ENCODE results near the gene IL17C. TPM values are rescaled to one million over a fixed set of nuclear protein-coding genes. Genes with fewer than 3 reads are reported as not detected.

The IL17C gene, protein sequence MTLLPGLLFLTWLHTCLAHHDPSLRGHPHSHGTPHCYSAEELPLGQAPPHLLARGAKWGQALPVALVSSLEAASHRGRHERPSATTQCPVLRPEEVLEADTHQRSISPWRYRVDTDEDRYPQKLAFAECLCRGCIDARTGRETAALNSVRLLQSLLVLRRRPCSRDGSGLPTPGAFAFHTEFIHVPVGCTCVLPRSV
- 0.12 TPM in 1 of 2 replicates, not detected in the other for total RNA-seq

DNA sequence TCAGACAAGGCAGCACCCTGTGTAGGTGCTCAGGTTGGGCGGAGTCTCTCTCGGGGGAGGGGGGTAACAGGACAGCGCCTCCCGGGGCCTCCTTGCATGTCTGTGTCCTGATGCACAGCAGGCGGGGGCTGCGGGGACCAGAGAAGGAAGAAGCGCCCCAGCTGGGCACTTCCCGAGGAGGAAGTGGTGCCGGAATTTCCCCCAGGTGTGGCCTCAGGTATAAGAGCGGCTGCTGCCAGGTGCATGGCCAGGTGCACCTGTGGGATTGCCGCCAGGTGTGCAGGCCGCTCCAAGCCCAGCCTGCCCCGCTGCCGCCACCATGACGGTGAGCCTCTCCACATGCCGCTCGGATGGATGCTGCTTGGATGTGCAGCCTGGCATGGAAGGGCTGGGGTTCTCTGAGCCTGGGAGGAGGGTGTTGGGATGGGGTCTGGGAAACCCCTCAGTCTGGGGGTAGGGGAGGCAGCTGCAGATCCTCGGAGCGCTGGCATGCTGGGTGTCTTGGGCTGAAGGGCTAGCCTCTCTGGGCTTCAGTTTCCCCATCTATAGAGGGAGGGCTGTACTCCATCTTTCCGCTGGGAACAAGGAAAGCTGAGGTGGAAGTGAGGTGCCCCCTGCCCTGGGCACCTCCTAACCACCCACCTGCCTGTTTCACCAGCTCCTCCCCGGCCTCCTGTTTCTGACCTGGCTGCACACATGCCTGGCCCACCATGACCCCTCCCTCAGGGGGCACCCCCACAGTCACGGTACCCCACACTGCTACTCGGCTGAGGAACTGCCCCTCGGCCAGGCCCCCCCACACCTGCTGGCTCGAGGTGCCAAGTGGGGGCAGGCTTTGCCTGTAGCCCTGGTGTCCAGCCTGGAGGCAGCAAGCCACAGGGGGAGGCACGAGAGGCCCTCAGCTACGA, at the start of gene IL17C:
IL17C (plus strand) TSS at position 250 of the 908 bp plus-strand sequence; CDS start at position 320, 70 bp downstream.

DNA sequence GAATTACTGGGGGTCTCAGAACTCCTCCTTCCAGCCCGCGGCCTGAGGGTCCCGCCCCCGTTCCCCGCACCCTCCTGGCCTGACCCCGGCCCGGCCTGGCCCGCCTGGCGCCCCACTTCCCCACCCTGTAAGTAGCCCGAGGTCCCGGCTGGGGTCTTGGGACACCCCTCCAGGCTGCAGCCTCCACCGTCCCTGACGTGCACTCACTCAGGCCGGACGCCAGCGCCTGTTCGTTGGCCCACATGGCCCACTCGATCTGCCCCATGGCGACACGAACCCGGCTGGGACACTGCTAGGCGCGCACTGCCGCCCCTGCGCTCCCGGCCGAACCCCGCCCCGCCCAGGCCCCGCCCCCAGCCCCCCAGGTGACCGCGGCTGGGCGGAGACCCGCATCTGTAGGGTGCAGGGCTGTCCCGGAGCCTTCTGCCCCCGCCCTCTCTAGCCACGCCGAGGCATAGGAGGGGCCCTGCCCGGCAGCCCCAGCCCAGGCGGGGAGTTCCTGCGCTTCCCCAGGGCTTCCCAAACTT, 12.4 kb downstream of the IL17C start, which contains the start of gene CYBA:
CYBA (minus strand) TSS at position 305 of the 527 bp plus-strand sequence; CDS start at position 265, 40 bp downstream.

DNA sequence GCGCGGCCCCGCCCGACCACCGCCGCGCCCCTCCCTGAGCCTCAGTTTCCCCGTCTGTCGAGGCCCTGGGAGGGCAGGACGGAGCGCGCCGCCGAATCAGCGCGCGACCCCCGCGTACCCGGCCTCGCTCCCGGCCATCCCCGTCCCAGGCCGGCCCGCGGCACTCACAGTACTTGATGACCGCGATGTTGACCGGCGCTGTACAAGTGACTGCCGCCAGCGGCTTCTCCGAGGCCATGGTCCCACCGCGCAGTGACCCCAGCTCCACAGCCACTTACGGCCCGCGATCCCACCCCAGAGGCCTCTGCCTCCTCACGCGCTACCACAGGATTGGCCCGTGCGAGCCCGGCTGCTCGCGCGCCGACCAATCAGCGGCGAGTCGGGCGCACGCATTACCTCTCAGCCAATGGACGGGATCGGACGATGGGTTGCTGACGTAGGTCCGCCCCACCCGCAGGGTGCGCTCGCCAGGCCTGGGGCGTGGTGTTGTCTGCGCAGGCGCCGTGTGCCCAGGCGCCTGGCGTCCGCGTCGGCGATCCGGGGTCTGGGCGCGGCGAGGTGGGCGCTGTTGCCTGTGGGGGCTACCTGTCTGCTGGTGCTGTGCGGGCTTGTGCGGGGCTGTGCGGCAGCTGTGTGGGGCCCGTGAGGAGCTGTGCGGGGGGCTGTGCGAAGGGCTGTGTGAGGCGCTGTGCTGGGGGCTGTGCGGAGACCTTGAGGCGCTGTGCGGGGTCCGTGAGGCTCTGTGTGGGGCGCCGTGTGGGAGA, 24.7 kb downstream of the IL17C start, which contains the start of gene MVD:
MVD (minus strand) TSS at position 249 of the 764 bp plus-strand sequence; CDS start at position 238, 11 bp downstream.

DNA sequence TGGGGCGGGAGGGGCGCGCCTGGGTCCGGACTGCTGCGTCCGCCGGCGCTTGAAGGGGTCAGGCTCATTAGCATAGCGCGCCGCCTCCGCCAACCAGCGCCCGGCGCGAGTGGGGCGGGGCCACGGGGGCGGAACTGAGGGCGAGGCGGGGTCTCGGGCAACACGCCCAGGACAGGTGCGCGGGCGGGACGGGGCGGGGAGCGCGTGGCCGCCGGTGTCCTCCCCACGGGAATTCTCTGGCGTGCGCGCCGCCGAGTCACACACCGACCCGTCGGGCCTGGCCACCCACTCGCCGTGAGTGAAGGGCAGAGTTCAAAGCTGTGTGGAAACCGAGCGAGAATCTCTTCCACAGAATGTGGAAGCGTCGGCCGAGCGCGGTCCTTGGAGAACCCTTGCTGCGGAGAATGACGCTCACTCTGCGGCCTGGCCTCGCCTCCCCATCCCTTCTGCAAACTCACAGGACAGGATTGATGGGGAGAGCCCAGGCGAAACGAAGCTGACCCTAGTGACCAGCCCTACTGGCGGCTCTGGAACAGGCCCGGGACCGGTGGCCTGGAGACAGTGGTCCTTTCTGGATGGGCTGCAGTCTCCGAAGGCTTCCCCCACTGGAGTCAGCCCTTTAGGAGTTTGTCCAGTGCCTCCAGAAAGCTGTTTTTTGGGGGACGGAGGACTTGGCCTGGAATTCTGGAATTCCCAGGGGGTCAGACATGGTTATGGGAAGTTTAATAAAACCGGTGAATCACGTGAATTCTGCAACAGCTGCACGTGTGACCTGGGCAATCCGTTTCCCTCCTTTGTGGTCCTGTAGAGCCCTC, 48.3 kb downstream of the IL17C start, which contains the start of gene SNAI3:
SNAI3 (minus strand) TSS at position 69 of the 815 bp plus-strand sequence. CDS start 101 bp downstream, outside the sequence.

Other genes with a start within 250 kb of the IL17C start
- 0.55 and 1.2 TPM in 2 replicates for gene ZFPM1, start 185.3 kb upstream of the IL17C start, total RNA-seq
- 12.9 and 16.8 TPM in 2 replicates for gene ZC3H18, start 68.2 kb upstream of the IL17C start, total RNA-seq
- 138 and 211 TPM in 2 replicates for gene CYBA, start 12.5 kb downstream of the IL17C start, total RNA-seq
- gene MVD, start 24.5 kb downstream of the IL17C start, total RNA-seq = 186 and 246 TPM in 2 replicates
- 0.11 and 0.12 TPM in 2 replicates for gene SNAI3, start 47.9 kb downstream of the IL17C start, total RNA-seq
- 17.5 and 18.6 TPM in 2 replicates for gene RNF166, start 67.8 kb downstream of the IL17C start, total RNA-seq
- gene CTU2, start 67.9 kb downstream of the IL17C start, total RNA-seq = 17.9 and 28.8 TPM in 2 replicates
- 205 and 266 TPM in 2 replicates for gene PIEZO1, start 146.6 kb downstream of the IL17C start, total RNA-seq
- 6.1 and 25.0 TPM in 2 replicates for gene CDT1, start 165.2 kb downstream of the IL17C start, total RNA-seq
- gene APRT, start 173.4 kb downstream of the IL17C start, total RNA-seq = 60.5 and 67.5 TPM in 2 replicates
- gene GALNS, start 218.4 kb downstream of the IL17C start, total RNA-seq = 26.8 and 30.7 TPM in 2 replicates
- 50.2 and 59.4 TPM in 2 replicates for gene TRAPPC2L, start 218.6 kb downstream of the IL17C start, total RNA-seq
- not detected in 2 replicates for gene PABPN1L, start 228.1 kb downstream of the IL17C start, total RNA-seq

All from uterine smooth muscle cell (primary cell).